Right atrium auricular region (tissue), 2 donors: ENCODE data around the gene DENND4C. TPM values are rescaled to one million over a fixed set of nuclear protein-coding genes. Genes with fewer than 3 reads are reported as not detected.

ENCODE experiments used
- DNase-seq: peaks from one replicate; pipeline ENCODE4 v3.0.0-alpha.2; 2019; ENCODE audit warnings: low spot score
- H3K27ac ChIP-seq, 2 donors: fragments of 200-600 bp; sonication (generic); 1 replicate in 1 of 2; 2 replicates in 1 of 2; pipeline ENCODE4 v1.5.1; 2016 to 2019
- H3K27me3 ChIP-seq, 2 donors: fragments of 200-600 bp; sonication (generic); one replicate each; pipeline versions ENCODE4 v1.5.1 to v1.6.0; 2017 to 2019
- H3K36me3 ChIP-seq: fragments of 200-600 bp; sonication (generic); one replicate; pipeline ENCODE4 v1.5.1; 2016
- H3K4me1 ChIP-seq, 2 donors: fragments of 200-600 bp; sonication (generic); one replicate each; pipeline versions ENCODE4 v1.5.1 to v1.6.0; 2017 to 2019
- H3K4me3 ChIP-seq, 2 donors: fragments of 200-600 bp; sonication (generic); 1 replicate in 1 of 2; 2 replicates in 1 of 2; pipeline ENCODE4 v1.5.1; 2017 to 2019; ENCODE audit warnings: mild to moderate bottlenecking in 1 of 2, moderate library complexity in 1 of 2
- H3K9me3 ChIP-seq, 2 donors: fragments of 200-600 bp; sonication (generic); one replicate each; pipeline ENCODE4 v1.5.1; 2019
- CTCF ChIP-seq, 2 donors: fragments of 200-600 bp; sonication (generic); IDR thresholded peaks; one replicate each; pipeline ENCODE4 v1.5.1; 2019; ENCODE audit warnings: antibody characterized with exemption in 2 of 2
- total RNA-seq, 2 donors: library from RNA; depleted of rRNA; stranded (reverse); fragments of >200 nt; gene quantifications; one replicate each; pipeline ENCODE4 v1.1.0, GENCODE V29; 2016

The DENND4C gene
- total RNA-seq, 2 donors from 2014 or later: 53.7 to 55.4 TPM

GRCh38 chr9:19199012-19199411 is 31.5 kb upstream of the DENND4C start:
- H3K4me1 ChIP-seq: peaks cover 0 to 14% of the 10 kb centered on the region in 2 donors
- H3K27ac ChIP-seq: no peak overlapping the region
- H3K4me3 ChIP-seq: no peak overlapping the region
- H3K9me3 ChIP-seq: no peaks in the 10 kb centered on the region
- no peak for TF ChIP-seq CTCF (IDR thresholded peaks at IDR 0.05)
- H3K36me3 ChIP-seq: no peaks in the 10 kb centered on the region
- no peaks in the 10 kb centered on the region for H3K27me3 ChIP-seq
- DNase-seq: no peak

- H3K4me1 ChIP-seq: peaks cover 0 to 14% of the 10 kb centered on the region in 2 donors
- no peak overlapping the region for H3K27ac ChIP-seq
- H3K27me3 ChIP-seq: no peaks in the 10 kb centered on the region
- no peak overlapping the region for H3K4me3 ChIP-seq
- H3K9me3 ChIP-seq: no peaks in the 10 kb centered on the region
- H3K36me3 ChIP-seq: no peaks in the 10 kb centered on the region
- no peak for DNase-seq
- TF ChIP-seq CTCF (IDR thresholded peaks at IDR 0.05): no peak
Measured at GRCh38 chr9:19200229-19200628, 30.3 kb upstream of the DENND4C start.

DNA sequence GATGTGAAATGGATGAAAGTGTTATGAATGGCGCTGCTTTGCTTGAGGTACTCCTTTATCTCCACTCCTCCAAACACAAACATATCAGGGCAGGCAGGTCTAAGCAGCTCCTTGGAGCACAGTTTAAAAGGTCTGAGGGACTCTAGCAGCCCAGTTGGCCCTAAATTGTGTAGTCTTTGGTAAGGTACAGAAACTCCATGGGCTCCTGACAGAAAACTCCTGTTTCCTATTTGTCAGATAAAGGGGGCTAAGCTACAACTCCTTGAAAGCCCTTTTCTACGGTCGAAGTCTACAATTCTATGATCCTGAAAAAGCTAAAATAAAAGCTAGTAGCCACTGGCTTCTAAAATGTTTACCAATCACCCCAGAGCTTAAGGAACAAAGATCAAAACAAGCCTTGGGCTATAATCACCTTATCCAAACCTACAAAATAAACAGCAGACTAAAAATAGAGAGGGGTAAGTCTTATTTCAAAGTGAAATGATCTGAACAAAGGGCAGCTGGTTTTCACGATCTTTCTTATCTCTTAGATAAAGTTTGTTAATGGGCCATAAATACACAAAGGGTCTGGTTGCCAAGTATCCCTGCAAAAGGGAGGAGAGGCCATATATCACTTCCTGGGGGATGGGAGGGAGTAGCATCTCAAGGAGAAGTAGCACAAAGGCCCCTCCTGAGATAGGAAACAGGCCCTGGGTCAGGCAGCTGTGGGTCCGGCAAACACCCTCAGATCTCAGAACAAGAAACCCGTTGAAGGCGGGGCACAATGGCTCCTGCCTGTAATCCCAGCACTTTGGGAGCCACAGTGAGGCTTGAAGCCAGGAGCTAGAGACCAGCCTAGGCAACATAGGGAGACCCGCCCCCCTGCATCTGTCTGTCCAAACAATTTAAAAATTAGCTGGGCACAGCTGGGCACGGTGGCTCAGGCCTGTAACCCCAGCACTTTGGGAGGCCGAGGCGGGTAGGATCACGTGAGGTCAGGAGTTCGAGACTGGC is 28.3 kb upstream of the DENND4C start:
- no peak for DNase-seq
- Histone ChIP-seq H3K4me3 (no peak overlapping the region), H3K27ac (no peak overlapping the region), H3K9me3 (no peaks in the 10 kb centered on the region), H3K27me3 (no peaks in the 10 kb centered on the region), H3K4me1 (peaks cover 0 to 14% of the 10 kb centered on the region in 2 donors), H3K36me3 (no peaks in the 10 kb centered on the region)
- TF ChIP-seq CTCF (IDR thresholded peaks at IDR 0.05): no peak

DNA sequence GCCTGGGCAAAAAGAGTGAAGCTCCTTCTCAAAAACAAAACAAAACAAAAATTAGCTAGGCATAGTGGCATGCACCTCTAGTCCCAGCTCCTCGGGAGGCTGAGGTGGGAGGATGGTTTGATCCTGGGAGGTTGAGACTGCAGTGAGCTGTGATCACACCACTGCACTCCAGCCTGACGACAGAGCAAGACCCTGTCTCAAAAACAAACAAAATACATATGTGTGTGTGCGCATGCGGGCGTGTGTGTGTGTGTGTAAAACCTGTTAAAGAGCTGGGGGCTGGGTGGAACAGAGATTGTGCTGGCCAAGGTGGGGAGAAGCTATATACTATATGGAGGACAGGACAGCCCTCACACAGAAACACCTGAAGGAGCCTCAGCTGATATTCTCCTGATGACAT is 27.4 kb upstream of the DENND4C start:
- Histone ChIP-seq H3K27ac (no peak overlapping the region), H3K9me3 (no peaks in the 10 kb centered on the region), H3K36me3 (no peaks in the 10 kb centered on the region), H3K27me3 (no peaks in the 10 kb centered on the region), H3K4me3 (no peak overlapping the region), H3K4me1 (peaks cover 0 to 14% of the 10 kb centered on the region in 2 donors)
- no peak for DNase-seq
- TF ChIP-seq CTCF (IDR thresholded peaks at IDR 0.05): no peak

- DNase-seq: no peak
- H3K27me3 ChIP-seq: no peaks in the 10 kb centered on the region
- H3K9me3 ChIP-seq: no peaks in the 10 kb centered on the region
- H3K4me1 ChIP-seq: no peaks in the 10 kb centered on the region
- no peak for TF ChIP-seq CTCF (IDR thresholded peaks at IDR 0.05)
- no peak overlapping the region for H3K27ac ChIP-seq
- no peaks in the 10 kb centered on the region for H3K36me3 ChIP-seq
- no peak overlapping the region for H3K4me3 ChIP-seq
Measured at GRCh38 chr9:19208653-19209052, 21.8 kb upstream of the DENND4C start.
